H9 (cell line): ENCODE measurements around the gene FAM32A. TPM values are rescaled to one million over a fixed set of nuclear protein-coding genes. Genes with fewer than 3 reads are reported as not detected.

Source experiments
- DNase-seq: peaks from one replicate; pipeline ENCODE4 v3.0.0-alpha.2; 2017
- H2AFZ ChIP-seq: one replicate; pipeline ENCODE4 v1.6.1; 2013; ENCODE audit warnings: mild to moderate bottlenecking, low read length, control low read depth, moderate library complexity
- H2AK5ac ChIP-seq: 2 replicates; pipeline ENCODE4 v1.6.1; 2013; ENCODE audit warnings: low read length, control low read depth, mixed read lengths; ENCODE audit not compliant: insufficient read length
- H2BK120ac ChIP-seq: one replicate; pipeline ENCODE4 v1.6.1; 2013; ENCODE audit warnings: low read depth, mild to moderate bottlenecking, low read length, control low read depth, inconsistent platforms; ENCODE audit not compliant: poor library complexity, severe bottlenecking
- H2BK12ac ChIP-seq: 2 replicates; pipeline ENCODE4 v1.6.1; 2013; ENCODE audit warnings: low read length, control low read depth, mixed read lengths, low read depth; ENCODE audit not compliant: insufficient read length
- H2BK15ac ChIP-seq: 2 replicates; pipeline ENCODE4 v1.6.1; 2013; ENCODE audit warnings: low read depth, low read length, control low read depth
- H2BK20ac ChIP-seq: one replicate; pipeline ENCODE4 v1.6.1; 2013; ENCODE audit warnings: low read depth, mild to moderate bottlenecking, low read length, control low read depth, inconsistent platforms; ENCODE audit not compliant: poor library complexity, severe bottlenecking
- H2BK5ac ChIP-seq: 2 replicates; pipeline ENCODE4 v1.6.1; 2013; ENCODE audit warnings: low read length, control low read depth, mixed read lengths; ENCODE audit not compliant: insufficient read length
- H3K14ac ChIP-seq: 2 replicates; pipeline ENCODE4 v1.6.1; 2013; ENCODE audit warnings: low read length, control low read depth; ENCODE audit not compliant: insufficient read depth
- H3K18ac ChIP-seq: 2 replicates; pipeline ENCODE4 v1.6.1; 2013; ENCODE audit warnings: low read depth, mild to moderate bottlenecking, mixed read lengths, low read length, control low read depth; ENCODE audit not compliant: insufficient read length
- H3K23ac ChIP-seq: 2 replicates; pipeline ENCODE4 v1.6.1; 2013; ENCODE audit warnings: low read length, control low read depth, mixed read lengths, low read depth; ENCODE audit not compliant: insufficient read length
- H3K23me2 ChIP-seq: 2 replicates; pipeline ENCODE4 v1.6.1; 2013; ENCODE audit warnings: low read depth, mild to moderate bottlenecking, mixed read lengths, low read length, control low read depth; ENCODE audit not compliant: insufficient read length, poor library complexity, severe bottlenecking
- H3K27ac ChIP-seq: 2 replicates; pipeline ENCODE4 v1.5.1; 2013; ENCODE audit warnings: low read length, control low read depth, mixed read lengths, low read depth; ENCODE audit not compliant: insufficient read length
- H3K27me3 ChIP-seq: 2 replicates; pipeline ENCODE4 v1.6.1; 2013; ENCODE audit warnings: low read length, control low read depth, inconsistent platforms; ENCODE audit not compliant: insufficient read depth
- H3K4ac ChIP-seq: 2 replicates; pipeline ENCODE4 v1.6.1; 2013; ENCODE audit warnings: low read depth, mild to moderate bottlenecking, control low read depth, inconsistent platforms, low read length, moderate library complexity
- H3K4me1 ChIP-seq: 2 replicates; pipeline ENCODE4 v1.6.1; 2013; ENCODE audit warnings: low read length, control low read depth, inconsistent platforms; ENCODE audit not compliant: insufficient read depth
- H3K4me2 ChIP-seq: 2 replicates; pipeline ENCODE4 v1.6.1; 2013; ENCODE audit warnings: low read length, control low read depth, mixed read lengths; ENCODE audit not compliant: insufficient read length, insufficient read depth
- H3K56ac ChIP-seq: 2 replicates; pipeline ENCODE4 v1.6.1; 2013; ENCODE audit warnings: low read depth, mild to moderate bottlenecking, mixed read lengths, low read length, control low read depth; ENCODE audit not compliant: insufficient read length
- H3K79me1 ChIP-seq: 2 replicates; pipeline ENCODE4 v1.6.1; 2013; ENCODE audit warnings: low read depth, mild to moderate bottlenecking, moderate library complexity, low read length, control low read depth, inconsistent platforms; ENCODE audit not compliant: insufficient read depth, poor library complexity, severe bottlenecking
- H3K79me2 ChIP-seq: 2 replicates; pipeline ENCODE4 v1.6.1; 2013; ENCODE audit warnings: low read length, control low read depth, inconsistent platforms; ENCODE audit not compliant: insufficient read depth
- H3K9ac ChIP-seq: 2 replicates; pipeline ENCODE4 v1.6.1; 2013; ENCODE audit warnings: low read length, control low read depth, mixed read lengths; ENCODE audit not compliant: insufficient read length; ENCODE audit errors: extremely low read depth
- H3K9me3 ChIP-seq: one replicate; pipeline ENCODE4 v1.6.1; 2013; ENCODE audit warnings: low read depth, low read length, inconsistent platforms; ENCODE audit not compliant: control insufficient read depth
- H3T11ph ChIP-seq: one replicate; pipeline ENCODE4 v1.6.1; 2013; ENCODE audit warnings: mild to moderate bottlenecking, low read length, control low read depth, inconsistent platforms
- H4K20me1 ChIP-seq: one replicate; pipeline ENCODE4 v1.6.1; 2013; ENCODE audit not compliant: control insufficient read depth, insufficient read length, insufficient read depth
- H4K5ac ChIP-seq: 2 replicates; pipeline ENCODE4 v1.6.1; 2013; ENCODE audit warnings: low read depth, mild to moderate bottlenecking, mixed read lengths, low read length, control low read depth; ENCODE audit not compliant: insufficient read length
- H4K8ac ChIP-seq: replicated peaks from 2 replicates; pipeline ENCODE4 v1.6.1; 2013; ENCODE audit warnings: low read length, control low read depth, mixed read lengths, low read depth; ENCODE audit not compliant: insufficient read length
- H4K91ac ChIP-seq: 2 replicates; pipeline ENCODE4 v1.6.1; 2013; ENCODE audit warnings: low read depth, mild to moderate bottlenecking, moderate library complexity, mixed read lengths, low read length, control low read depth; ENCODE audit not compliant: insufficient read length
- H3K27ac Mint-ChIP-seq, 3 experiments: 2 replicates in 2 of 3; 3 replicates in 1 of 3; pipeline ENCODE4 v1.8.0; 2020 to 2021; ENCODE audit warnings: mixed read lengths in 3 of 3, mild to moderate bottlenecking in 1 of 3, moderate library complexity in 1 of 3
- H3K27me3 Mint-ChIP-seq: 2 replicates; pipeline ENCODE4 v1.8.0; 2021; ENCODE audit warnings: low read depth, mild to moderate bottlenecking, moderate library complexity, mixed read lengths
- H3K36me3 Mint-ChIP-seq, 3 experiments: 2 replicates in 2 of 3; 3 replicates in 1 of 3; pipeline ENCODE4 v1.8.0; 2020 to 2021; ENCODE audit warnings: low read depth in 3 of 3, mixed read lengths in 3 of 3; ENCODE audit not compliant: insufficient read depth in 1 of 3
- H3K4me1 Mint-ChIP-seq, 2 experiments: 2 replicates each; pipeline ENCODE4 v1.8.0; 2020; ENCODE audit warnings: mixed read lengths in 2 of 2
- H3K4me3 Mint-ChIP-seq, 2 experiments: 2 replicates in 1 of 2; 3 replicates in 1 of 2; pipeline ENCODE4 v1.8.0; 2020 to 2021; ENCODE audit warnings: mild to moderate bottlenecking in 2 of 2, mixed read lengths in 2 of 2, moderate library complexity in 1 of 2
- H3K9me3 Mint-ChIP-seq, 2 experiments: 2 replicates in 1 of 2; 3 replicates in 1 of 2; pipeline ENCODE4 v1.8.0; 2020; ENCODE audit warnings: mild to moderate bottlenecking in 2 of 2, mixed read lengths in 2 of 2, moderate library complexity in 1 of 2
- WGBS: extraction: QIAGEN DNeasy Blood & Tissue Kit; methylation state at CpG from one replicate; pipeline ENCODE4 v1.1.7; 2013; ENCODE audit warnings: missing lambda C conversion rate, low lambda C conversion rate, mixed read lengths; ENCODE audit not compliant: insufficient read length; ENCODE audit errors: extremely low coverage; 5-methylcytosine and 5-hydroxymethylcytosine counted together
- total RNA-seq: library from RNA; stranded (reverse); gene quantifications from 2 replicates; pipeline ENCODE4 v1.2.1, GENCODE V29; 2021
- TF ChIP-seq, protein P1 (sequence below): fragments of 200-600 bp; sonication (generic); conservative IDR thresholded peaks from 3 replicates; pipeline ENCODE4 v1.8.0; 2021; ENCODE audit warnings: antibody characterized with exemption, mild to moderate bottlenecking

Gene FAM32A
- total RNA-seq, 1 experiment from 2014 or later: 91.9 TPM

DNA sequence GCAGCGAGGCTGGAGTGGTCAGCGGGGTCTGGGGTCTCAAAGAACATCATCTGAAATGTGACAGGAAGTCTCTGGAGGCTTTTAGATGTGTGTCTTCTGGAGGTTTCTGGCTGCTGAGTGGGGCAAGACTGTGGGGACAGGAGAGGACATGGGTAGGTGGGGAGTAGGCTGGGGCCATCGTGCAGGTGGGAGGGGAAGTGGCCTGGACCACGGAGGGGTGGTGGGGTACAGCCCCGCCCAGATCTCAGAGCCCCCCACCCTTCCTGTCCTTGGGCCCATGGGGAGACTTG lies 18.7 kb downstream of the FAM32A start:
- no peak overlapping the region for H3K9ac ChIP-seq
- no peaks in the 10 kb centered on the region for H3K4me1 ChIP-seq
- H2BK12ac ChIP-seq: no peak overlapping the region
- H3K9me3 ChIP-seq: no peaks in the 10 kb centered on the region
- no peak overlapping the region for H4K91ac ChIP-seq
- no peak overlapping the region for H3K4ac ChIP-seq
- H3K79me2 ChIP-seq: no peaks in the 10 kb centered on the region
- H4K8ac ChIP-seq: no peak overlapping the region
- TF ChIP-seq, protein P1, sequence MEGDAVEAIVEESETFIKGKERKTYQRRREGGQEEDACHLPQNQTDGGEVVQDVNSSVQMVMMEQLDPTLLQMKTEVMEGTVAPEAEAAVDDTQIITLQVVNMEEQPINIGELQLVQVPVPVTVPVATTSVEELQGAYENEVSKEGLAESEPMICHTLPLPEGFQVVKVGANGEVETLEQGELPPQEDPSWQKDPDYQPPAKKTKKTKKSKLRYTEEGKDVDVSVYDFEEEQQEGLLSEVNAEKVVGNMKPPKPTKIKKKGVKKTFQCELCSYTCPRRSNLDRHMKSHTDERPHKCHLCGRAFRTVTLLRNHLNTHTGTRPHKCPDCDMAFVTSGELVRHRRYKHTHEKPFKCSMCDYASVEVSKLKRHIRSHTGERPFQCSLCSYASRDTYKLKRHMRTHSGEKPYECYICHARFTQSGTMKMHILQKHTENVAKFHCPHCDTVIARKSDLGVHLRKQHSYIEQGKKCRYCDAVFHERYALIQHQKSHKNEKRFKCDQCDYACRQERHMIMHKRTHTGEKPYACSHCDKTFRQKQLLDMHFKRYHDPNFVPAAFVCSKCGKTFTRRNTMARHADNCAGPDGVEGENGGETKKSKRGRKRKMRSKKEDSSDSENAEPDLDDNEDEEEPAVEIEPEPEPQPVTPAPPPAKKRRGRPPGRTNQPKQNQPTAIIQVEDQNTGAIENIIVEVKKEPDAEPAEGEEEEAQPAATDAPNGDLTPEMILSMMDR: no peak
- H3K36me3 Mint-ChIP-seq: peaks cover 4 to 15% (median 15%) of the 10 kb centered on the region in 3 experiments; a peak in 6 of 7 replicates
- no peaks in the 10 kb centered on the region for H3K23me2 ChIP-seq
- H2BK15ac ChIP-seq: no peak overlapping the region
- no peak overlapping the region for H2BK20ac ChIP-seq
- H3K27me3 Mint-ChIP-seq: no peaks in the 10 kb centered on the region
- no CpG with 5 or more reads among the region's 5 CpGs for WGBS
- H3K79me1 ChIP-seq: no peaks in the 10 kb centered on the region
- H2AK5ac ChIP-seq: no peak overlapping the region
- H2BK120ac ChIP-seq: no peak overlapping the region
- H3K18ac ChIP-seq: no peak overlapping the region
- no peak overlapping the region for H3K4me2 ChIP-seq
- H3K4me3 Mint-ChIP-seq: no peak overlapping the region
- H4K20me1 ChIP-seq: no peaks in the 10 kb centered on the region
- no peaks in the 10 kb centered on the region; a peak in 1 of 4 replicates for H3K4me1 Mint-ChIP-seq
- no peak overlapping the region for H3T11ph ChIP-seq
- DNase-seq: no peak
- no peaks in the 10 kb centered on the region for H3K9me3 Mint-ChIP-seq
- H3K23ac ChIP-seq: no peak overlapping the region
- H3K14ac ChIP-seq: no peak overlapping the region
- no peak overlapping the region for H2BK5ac ChIP-seq
- no peak overlapping the region for H4K5ac ChIP-seq
- H3K56ac ChIP-seq: no peak overlapping the region
- H2AFZ ChIP-seq: no peak overlapping the region
- H3K27ac Mint-ChIP-seq: no peak overlapping the region
- H3K27ac ChIP-seq: no peak overlapping the region
- H3K27me3 ChIP-seq: no peaks in the 10 kb centered on the region
